HG02884 (cell line): Measurements from ENCODE around the gene PHF1.
A peak's percentile ranks its signal among the peaks of the same experiment; 100 is the strongest.

ENCODE experiments used
- ATAC-seq: cut with Tn5 transposase; IDR thresholded peaks from one replicate; pipeline ENCODE4 v1.9.1; 2021; ENCODE audit warnings: mild to moderate bottlenecking, moderate library complexity; ENCODE audit not compliant: unreplicated experiment

The PHF1 gene

DNA sequence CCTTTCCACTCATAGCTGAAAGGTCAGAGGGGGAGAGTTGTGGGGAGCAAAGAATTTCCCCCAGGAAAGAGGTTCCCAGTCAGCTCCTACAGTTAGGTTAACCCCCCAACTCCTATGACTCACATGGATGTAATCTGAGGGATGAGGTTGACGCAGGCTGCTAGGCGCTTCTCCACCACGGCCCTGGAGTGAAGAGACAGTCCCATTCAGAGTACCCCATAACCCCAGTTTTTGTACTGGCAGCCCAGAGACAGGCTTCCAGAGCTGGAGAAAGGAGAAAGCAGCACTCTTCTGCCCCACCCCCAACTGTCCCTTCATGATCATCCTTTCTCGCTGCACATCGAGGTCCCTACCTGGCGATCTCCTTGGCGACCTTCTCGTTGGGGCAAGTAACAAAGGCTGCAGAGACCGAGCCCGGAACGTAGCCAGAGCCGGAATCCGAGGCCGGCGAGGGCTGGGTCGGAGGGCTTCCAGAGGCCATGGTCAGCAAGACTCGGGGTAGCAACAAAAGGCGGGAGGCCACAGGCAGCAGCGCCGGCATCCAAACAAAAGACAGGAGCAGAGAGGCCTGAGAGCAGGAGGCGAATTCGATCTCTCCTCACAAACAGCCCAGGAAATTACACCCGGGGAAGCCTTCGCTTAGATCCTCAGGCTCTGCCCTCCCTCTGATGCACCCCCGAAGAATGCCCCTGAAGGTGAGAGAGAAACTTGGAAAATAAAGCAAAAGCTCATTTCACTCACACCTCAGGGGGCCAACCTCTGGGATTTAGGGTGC is 6.5 kb downstream of the PHF1 start:
- ATAC-seq = no peak

DNA sequence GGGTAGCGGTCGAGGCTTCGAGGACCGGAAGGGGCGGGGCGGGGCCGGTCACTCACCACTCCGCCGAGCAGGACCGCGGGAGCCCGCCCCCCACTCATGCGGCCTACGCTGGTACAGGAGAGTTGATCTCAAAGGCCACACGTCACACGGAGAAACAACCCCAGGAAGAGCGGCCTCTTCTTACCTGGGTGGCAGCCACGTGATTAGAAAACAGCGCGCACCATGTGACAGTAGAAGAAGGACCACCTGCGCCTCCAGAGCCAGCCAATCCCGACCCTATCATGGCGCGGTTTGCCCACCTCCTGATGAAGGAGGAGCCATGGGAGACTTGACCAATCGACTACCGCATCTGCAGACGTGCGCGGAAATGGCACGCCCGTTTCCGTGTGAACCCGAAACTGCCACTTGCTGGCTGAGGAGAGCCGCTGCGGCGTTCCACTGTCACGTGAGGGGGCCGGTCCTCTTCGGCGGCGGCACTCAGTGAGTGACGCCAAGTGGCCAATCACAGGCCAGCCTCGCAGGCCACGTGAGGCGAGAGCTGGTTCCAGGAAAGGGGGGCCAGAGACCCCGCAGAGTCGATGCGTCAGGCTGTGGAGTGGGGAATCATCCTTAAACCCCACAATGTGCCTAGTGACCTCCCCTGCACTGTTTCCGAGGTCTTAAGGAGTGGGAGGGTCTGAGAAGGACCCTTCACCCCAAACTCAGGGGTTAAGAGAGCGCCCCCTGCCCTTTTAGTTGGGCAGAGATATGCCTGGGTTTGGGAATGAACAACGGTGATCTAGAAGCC is 7.3 kb downstream of the PHF1 start, which contains the start of gene CUTA:
Gene CUTA, minus strand, starts transcription at position 205 of the 787 bp plus-strand sequence. Its CDS starts 107 bp downstream, at position 98.
- peak; percentile 86 for ATAC-seq

DNA sequence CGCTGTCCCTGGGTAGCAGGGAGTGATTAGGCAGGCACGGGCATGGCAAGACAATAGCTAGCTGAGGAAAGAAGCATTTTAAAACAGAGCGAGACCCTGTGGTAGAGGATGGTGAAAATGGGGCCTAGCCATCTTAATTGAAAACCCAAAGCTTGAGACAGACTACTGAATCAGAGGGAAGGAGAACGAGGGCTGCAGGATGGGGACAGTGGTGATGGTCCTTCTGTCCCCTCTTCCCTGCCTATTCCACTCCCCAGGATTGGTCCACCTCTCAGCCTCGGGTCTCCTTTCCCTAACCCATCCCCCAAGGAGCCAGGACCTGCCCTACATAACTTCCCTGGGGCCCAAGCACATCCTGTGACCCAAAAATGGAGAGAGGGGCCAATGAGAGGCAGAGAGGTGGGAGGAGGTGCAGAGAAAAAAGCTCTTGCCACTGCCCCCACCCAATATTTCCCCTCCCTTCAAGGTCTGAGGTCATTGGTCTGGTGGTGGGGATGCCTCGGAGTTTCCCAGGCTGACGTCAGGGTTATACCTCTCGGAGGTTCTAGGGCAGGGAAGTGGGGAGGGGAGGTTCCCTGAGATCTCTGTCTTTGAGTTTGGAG is 8.0 kb downstream of the PHF1 start:
- ATAC-seq = no peak

DNA sequence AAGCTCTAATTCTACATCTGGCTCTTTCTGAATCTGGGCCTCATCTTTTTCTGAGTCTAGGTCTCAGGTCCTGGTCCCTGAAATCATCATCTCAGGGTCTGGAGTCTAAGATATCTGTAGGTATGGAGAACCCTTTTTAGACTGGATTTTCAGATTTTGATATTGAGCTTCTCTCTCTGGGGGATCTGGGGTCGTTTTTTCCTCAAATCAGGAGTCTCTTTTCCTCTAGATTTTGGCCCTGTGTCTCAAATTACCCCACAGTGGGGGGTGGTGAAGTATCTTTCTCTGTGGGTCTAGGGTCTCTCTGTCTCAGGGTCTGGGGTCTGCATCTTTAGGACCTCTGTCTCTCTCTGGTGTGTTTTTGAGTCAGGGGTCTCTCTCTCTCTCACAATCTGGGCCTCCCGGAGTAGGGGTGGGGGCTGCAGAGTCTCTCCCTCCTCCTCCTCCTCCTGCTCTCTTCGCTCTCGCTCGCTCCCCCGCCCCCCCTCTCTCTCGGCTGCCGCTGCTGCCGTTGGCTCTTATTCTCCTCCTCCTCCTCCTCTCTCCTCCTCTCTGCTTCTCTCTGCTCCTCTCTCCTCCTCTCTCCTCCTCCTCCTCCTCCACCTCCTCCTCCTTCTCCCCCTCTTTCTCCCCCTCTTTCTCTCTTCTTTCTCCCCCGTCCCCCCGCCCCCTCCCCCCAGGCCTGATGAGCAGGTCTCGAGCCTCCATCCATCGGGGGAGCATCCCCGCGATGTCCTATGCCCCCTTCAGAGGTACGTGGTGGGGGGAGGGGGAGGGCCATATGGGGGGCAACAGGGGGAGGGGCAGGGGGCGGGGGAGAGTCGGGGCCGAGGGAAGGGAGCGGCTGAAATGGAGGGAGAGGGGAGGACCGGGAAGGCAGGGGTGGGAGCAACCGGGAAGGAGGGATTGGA is 9.0 kb downstream of the PHF1 start, which contains the start of gene SYNGAP1:
Gene SYNGAP1, plus strand, starts transcription at position 486 of the 911 bp plus-strand sequence. Its CDS starts 200 bp downstream, at position 686.
- no peak for ATAC-seq

DNA sequence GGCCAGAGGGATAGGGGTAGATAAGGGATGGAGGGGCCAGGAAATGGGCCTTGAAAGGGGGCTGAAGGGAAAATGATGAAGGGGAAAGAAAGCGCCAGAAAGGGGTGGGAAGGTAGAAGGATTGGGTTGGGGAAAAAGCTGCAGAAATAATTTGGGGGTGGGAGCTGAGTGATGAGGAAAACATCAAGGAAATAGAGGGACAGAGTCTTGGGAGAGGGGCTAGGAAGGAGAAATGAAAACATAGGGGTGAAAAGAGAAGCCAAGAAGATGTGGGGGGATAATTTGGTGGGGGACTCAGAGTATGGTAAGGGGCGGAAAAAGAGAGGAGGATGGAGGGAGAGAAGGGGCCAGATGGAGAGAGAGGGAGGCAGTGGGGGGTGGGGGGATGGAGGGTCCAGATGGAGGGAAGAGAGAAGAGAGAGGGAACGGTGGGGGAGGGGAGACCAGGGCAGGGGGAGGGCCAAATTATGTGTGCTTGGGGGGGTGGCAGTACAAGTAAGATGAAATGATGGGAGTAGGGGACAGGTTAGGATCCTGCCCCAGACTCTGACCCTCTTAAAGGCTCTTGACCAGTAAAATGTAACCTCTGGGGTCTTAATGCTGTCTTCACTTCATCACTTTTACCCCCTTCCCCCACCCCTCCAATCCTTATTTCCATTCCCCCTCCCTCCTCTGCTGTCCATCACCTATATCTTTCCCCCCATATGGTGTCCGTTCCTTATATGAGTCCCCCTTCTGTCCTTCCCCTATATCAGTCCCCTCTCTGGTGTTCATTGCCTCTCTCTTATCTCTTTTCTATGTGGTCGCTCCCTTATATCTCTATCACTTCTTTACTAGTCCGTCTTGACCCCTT is 9.9 kb downstream of the PHF1 start:
- no peak for ATAC-seq

DNA sequence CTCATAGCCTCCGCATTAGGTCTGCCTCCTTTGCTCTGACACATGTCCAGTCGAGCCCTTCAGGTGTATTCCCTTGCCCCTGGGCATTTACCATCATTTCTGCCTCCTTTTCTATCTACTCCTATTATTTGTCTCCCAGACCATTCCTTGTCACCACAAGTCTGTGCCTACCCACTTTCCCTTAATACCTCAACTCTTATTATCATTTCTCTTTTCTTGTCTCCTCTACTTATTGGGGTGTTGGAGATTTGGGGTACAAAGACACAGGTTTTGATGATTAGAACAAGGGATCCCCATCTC is 10.5 kb downstream of the PHF1 start:
- ATAC-seq = no peak

DNA sequence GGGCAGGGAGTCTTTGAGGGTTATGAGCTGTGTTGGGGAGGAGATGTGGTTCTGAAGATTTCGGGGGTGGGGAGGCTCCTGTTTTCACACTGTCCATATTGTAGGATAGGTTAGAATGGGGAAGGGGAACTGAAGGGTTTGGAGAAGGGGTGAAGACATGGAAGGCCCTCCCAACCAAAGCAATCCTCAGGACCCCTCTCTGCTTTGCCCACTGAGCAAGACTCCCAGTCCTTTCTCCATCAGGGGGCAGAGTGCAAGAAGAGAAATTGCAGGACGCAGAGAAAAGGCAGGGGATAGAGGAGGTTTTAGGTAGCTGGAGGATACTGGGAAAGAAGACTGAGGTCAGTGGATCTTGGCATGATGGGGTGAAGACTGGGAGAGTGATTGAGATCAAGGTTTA is 13.0 kb downstream of the PHF1 start:
- ATAC-seq = no peak

DNA sequence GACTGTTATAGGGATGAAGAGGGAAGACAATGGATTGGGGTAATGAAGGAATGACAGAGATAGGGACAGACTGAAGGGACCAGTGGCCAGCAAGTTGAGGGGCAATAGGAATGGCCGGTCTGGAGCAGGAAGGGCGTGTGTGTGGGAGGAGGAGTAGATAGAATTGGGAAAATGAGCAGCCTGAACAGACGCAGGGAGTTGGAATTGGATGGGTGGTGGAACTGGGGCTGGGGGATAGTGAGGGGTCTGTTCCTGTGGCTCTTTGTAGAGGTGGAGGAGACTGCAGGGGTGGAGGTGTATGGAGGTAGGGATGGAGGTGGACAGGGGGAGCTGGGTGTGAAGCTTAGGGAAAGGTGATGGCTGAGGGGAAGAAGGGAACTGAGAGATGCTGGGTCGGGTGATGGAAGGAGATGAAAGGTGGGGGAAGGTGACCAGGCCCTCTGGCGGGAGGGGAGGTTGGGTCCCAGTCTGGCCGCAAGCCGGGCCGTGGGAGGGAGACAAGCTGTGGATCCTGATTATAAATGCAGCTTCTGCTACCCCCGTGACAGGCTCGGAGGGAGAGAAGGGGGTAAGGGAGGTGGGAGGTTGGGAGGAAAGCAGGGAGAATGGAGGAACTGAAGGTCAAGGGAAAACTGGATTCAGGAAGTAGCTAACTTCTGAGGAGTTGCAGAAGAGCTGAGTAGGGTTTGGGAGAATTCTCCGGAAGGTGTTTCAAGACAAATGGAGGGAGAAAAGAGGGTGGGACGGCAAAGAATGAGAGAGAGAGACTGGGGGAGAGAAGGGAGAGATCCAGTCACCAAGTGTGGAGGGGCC is 14.2 kb downstream of the PHF1 start:
- no peak for ATAC-seq

DNA sequence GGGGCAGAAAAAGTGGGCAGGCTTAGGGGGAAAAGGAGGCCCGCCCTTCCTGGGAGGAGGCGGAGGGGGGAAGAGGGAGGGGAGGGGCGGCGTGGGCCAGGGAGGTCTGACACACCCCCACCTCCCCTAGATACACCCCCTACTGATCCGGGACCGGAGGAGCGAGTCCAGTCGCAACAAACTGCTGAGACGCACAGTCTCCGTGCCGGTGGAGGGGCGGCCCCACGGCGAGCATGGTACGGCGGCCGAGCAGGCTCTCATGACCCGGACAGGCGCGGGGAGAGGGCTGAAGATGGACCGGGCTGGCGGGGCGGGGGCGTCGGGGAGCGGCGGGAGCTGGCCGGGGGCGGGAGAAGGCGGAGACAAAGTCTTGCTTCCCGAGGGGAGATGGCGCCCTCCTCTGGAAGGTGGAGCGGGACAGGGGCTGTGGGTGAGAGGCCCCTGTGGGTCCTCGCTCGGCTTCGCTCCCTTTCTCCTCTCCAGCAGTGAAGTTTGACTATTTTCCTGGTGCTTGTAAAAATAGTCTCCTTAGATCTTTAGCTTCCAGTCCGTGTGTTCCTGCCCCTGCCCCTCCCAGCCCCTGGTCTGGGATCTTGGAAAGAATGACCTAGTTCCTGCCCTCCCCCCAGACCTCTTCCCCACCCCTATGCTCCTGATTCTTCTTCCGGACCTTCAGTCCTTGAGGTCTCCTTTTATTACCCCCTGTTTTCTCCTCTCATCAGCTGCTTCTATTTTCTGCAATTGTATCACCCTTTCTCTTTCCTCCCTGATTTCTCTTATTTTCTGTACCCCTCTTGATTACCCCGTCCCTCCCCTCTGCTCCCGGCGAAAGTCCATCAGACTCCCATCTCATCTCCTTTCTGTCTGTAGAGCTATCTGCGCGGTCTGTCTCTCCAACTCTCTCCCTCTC is 15.1 kb downstream of the PHF1 start:
- ATAC-seq = no peak

DNA sequence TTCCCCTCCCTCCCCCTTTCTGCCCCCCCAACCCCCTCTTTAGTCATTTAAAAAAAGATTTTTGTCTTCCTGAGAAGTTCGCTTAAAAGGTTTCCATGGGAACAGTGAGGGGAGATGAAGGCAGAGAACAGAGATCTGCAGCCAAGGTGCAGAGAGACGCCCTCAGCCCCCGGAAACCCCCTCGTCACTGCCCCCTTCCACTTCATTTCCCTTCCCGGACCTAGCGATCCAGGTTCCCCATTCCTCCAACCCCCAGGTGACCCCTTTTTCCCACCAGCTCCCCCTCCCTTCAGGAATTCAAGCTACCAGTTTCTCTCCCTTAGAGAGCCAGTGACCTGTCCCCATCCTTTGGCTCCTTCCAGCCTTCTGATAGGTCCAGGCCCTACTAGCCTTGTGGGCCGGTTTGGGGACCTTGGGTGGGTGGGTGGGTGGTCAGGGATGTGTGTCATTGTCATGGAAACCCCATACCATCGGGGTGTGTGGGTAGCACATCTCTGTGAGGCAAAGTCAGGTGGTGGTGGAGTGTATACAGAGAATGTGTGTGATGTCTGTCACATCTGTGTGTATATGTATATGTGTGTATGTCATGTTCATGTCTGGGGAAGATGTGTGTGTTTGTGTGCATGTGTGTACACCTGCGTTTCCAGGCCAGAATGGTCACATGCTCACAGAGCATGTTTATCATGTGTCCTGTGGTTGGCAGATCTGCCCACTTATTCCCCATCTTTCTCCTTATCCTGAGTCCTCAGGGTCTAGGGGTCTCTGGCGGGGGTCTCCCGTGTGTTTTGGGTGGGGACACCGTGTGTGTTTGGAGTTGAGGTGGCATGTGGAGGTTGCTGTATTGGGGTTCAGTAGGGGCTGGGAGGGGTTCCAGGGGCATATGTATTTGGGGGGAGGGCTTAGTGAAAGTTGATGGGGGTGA is 16.0 kb downstream of the PHF1 start:
- ATAC-seq = no peak

DNA sequence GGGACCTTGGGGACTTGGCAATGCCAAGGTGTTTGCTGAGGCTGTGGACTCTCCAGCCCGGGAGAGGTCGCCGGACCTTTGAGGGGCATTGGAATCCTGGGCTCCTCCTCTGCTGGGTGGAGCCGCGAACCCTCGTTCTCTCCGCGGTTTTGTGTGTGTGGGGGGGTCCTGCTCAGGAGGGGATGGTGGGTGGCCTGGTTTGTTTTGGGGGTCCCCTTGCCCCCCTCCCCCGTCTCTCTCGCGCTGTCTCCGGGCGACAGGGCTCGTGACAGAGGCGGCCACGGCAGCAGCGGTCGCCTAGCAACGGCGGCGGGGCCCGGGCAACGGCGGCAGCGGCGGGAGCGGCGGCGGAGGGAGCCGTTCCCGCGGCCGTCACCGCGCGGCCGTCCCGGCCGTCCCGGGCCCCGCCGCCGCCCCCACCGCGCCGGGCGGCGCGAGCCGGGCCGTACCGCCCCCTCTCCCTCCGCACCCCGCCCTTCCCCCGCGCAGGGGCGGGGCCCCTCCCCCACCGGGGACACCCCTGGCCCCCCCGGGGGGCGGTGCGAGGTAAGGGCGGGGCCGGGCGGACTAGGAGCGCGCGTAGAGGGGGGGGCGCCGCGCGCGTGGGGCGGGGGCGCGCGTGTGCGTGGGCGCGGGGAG is 16.9 kb downstream of the PHF1 start:
- ATAC-seq = no peak

DNA sequence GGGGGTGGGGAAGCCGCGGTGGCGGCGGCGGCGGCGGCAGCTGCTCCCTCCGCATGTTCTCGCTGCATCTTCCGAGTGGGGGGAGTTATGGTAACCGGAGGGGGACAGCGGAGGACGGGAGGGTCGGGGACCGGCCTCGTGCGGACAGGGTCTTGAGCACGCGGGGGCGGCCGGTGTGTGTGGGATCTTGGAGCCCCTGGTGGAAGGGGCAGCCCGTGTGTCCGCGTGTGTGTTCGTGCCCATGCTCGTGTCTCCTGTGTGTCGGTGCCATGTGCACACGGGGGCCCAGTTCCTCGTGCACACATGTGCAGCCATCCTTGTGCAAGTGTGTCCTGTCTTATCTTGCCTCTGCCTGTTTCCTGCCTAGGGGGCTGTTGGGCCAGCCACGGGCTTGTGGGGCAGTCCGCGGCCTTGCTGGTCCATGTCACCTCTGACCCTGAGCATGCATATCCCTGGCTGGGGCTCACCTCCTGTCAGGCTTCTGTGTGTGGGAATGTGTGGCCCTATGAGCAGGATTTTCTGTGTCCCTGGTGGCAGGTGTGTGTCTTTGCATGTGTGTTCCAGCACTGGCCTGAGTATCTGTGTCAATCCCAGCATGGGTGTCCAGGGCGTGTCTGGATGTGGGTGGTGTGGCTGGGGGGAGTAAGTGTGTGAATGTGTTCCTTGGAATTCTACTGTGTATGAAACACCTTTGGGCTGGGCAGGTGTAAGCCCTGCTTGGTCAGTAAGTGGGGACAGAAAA is 17.6 kb downstream of the PHF1 start:
- ATAC-seq = no peak

DNA sequence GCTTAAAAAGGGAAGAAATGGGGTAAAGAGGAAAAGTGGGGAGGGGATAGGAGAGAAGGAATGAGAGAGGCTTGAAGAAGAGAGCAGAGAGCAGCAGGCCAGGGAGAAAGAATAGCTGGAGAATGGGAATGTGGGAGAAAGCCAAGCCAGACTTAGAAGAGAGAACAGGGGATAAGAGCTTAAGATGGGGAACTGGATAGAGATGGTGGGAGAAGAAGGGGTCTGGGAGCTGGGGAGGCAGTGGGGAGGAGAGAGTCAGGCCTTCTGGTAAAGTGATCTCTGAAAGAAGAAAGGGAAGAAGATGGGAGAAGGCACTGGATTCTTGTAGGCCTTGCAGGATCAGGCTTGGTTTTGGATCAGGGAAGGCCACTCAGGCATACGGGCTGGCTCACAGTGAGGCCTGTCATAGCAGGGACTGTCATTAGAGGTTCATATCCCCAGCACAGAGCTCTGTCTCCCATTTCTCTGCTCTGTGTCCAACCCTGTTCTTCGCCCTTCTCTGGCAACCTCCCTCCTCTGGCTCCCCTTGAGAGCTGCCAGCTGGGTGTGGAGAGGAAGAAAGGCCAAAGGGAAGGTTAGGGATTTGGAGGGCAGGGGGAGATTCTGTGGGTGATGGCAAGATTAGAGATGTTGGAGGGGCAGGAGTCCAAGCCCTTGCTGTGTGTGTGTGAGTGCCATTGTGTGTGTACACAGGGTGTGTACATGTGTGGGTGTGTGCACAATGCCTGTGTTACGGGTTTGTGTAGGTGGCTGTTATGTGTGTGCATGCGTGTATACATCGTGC is 18.3 kb downstream of the PHF1 start:
- no peak for ATAC-seq

DNA sequence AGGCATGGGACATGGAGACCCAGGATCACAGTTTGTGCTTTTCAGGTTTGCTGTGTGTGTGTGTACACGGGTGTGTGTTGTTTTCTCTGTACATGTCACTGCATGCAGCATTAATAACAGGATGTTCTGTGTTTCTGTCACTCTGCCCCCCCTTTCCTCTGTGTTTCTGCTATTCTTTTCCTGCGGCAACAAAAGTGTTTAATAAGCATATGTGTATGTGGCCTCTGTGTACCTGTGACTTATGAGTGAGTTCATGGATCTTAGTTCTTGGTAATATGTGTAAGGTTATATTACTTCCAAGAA is 18.9 kb downstream of the PHF1 start:
- no peak for ATAC-seq

DNA sequence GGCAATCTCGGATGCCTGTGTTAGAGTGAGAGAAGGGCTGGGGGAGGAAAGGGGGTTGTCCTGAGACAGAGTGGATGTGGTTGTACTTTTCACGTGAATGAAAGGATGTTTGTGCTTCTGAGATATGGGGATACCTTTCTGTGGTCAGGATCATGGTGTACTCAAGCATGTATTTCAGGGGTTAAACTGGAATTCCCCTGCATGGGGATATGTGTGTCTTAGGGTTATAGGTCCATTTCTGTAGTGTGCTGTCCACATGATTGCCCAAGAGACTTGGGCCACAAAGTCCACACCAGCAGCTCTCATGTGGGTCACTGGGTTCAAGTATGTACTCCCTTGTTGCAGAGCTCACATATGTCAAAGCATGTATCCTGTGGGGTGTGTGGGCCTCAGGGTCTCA is 19.5 kb downstream of the PHF1 start:
- ATAC-seq = no peak
